Esophagus (tissue), 2 donors: Measurements from ENCODE around the gene PARL. TPM values are rescaled to one million over a fixed set of nuclear protein-coding genes. Genes with fewer than 3 reads are reported as not detected.

Experiments used
- H3K27ac ChIP-seq, 2 donors: one replicate each; pipeline ENCODE4 v1.5.1; 2013; ENCODE audit warnings: low read depth in 2 of 2, mild to moderate bottlenecking in 2 of 2, inconsistent platforms in 1 of 2, low read length in 1 of 2, moderate library complexity in 1 of 2
- H3K27me3 ChIP-seq, 2 donors: one replicate each; pipeline ENCODE4 v1.6.1; 2013; ENCODE audit warnings: low read length in 2 of 2, control low read depth in 1 of 2, mild to moderate bottlenecking in 1 of 2; ENCODE audit not compliant: insufficient read depth in 2 of 2, control insufficient read depth in 1 of 2
- H3K36me3 ChIP-seq, 2 donors: one replicate each; pipeline ENCODE4 v1.6.1; 2013; ENCODE audit warnings: low read length in 1 of 2; ENCODE audit not compliant: control insufficient read depth in 2 of 2, insufficient read depth in 2 of 2
- H3K4me1 ChIP-seq, 2 donors: one replicate each; pipeline ENCODE4 v1.6.1; 2013; ENCODE audit warnings: low read length in 1 of 2; ENCODE audit not compliant: control insufficient read depth in 2 of 2, insufficient read depth in 2 of 2
- H3K4me3 ChIP-seq, 2 donors: one replicate each; pipeline ENCODE4 v1.5.1; 2013; ENCODE audit warnings: low read length in 2 of 2, mild to moderate bottlenecking in 2 of 2, low read depth in 1 of 2, moderate library complexity in 1 of 2
- H3K9me3 ChIP-seq, 2 donors: one replicate each; pipeline ENCODE4 v1.6.1; 2013; ENCODE audit warnings: mild to moderate bottlenecking in 2 of 2, low read depth in 1 of 2, low read length in 1 of 2, moderate library complexity in 1 of 2; ENCODE audit not compliant: control insufficient read depth in 2 of 2, insufficient read depth in 1 of 2
- WGBS, 2 donors: extraction: QIAGEN DNeasy Blood & Tissue Kit; methylation state at CpG; one replicate each; pipeline ENCODE4 v1.1.7; 2013; 5-methylcytosine and 5-hydroxymethylcytosine counted together
- polyA plus RNA-seq, 2 donors: library from polyadenylated mRNA; stranded (reverse); fragments of 200-250 nt; gene quantifications; one replicate each; pipeline ENCODE4 v1.2.3, GENCODE V29; 2013
- donor health status: healthy with polysubstance abuse.
- donor health status: Bipolar disorder and iron deficiency.

Gene PARL
- polyA plus RNA-seq, 2 donors: 45.8 to 59.6 TPM

GRCh38 chr3:183920416-183920815 is 35.7 kb upstream of the PARL start:
- H3K4me1 ChIP-seq: peaks cover 0 to 5% of the 10 kb centered on the region in 2 donors
- H3K9me3 ChIP-seq: peaks cover 0 to 3% of the 10 kb centered on the region in 2 donors
- H3K36me3 ChIP-seq: peaks cover 13 to 25% of the 10 kb centered on the region in 2 donors
- no peaks in the 10 kb centered on the region for H3K27me3 ChIP-seq
- WGBS, 2 donors: 92 to 94% methylated on average over 14 of the region's 14 CpGs
- H3K4me3 ChIP-seq: no peak overlapping the region
- H3K27ac ChIP-seq: no peak overlapping the region

GRCh38 chr3:183918178-183918577 is 33.5 kb upstream of the PARL start:
- peaks cover 0 to 3% of the 10 kb centered on the region in 2 donors for H3K9me3 ChIP-seq
- peak overlapping the region in 1 of 2 donors; percentile 13 for H3K27ac ChIP-seq
- no peak overlapping the region for H3K4me3 ChIP-seq
- H3K36me3 ChIP-seq: peaks cover 13 to 20% of the 10 kb centered on the region in 2 donors
- WGBS, 2 donors: 86% methylated on average over 2 of the region's 2 CpGs
- H3K27me3 ChIP-seq: no peaks in the 10 kb centered on the region
- H3K4me1 ChIP-seq: peaks cover 0 to 3% of the 10 kb centered on the region in 2 donors

GRCh38 chr3:183917776-183918175 is 33.1 kb upstream of the PARL start:
- Histone ChIP-seq H3K9me3 (peaks cover 0 to 3% of the 10 kb centered on the region in 2 donors), H3K36me3 (peaks cover 13 to 19% of the 10 kb centered on the region in 2 donors), H3K4me1 (peaks cover 0 to 3% of the 10 kb centered on the region in 2 donors), H3K27ac (peak overlapping the region in 1 of 2 donors; percentile 13), H3K27me3 (no peaks in the 10 kb centered on the region), H3K4me3 (no peak overlapping the region)
- WGBS, 2 donors: 88 to 90% methylated on average over 4 of the region's 4 CpGs

- Histone ChIP-seq H3K36me3 (peaks cover 2 to 4% of the 10 kb centered on the region in 2 donors), H3K9me3 (peaks cover 0 to 3% of the 10 kb centered on the region in 2 donors), H3K27ac (peak overlapping the region in 1 of 2 donors; percentile 93), H3K4me3 (no peak overlapping the region), H3K4me1 (peaks cover 0 to 3% of the 10 kb centered on the region in 2 donors), H3K27me3 (no peaks in the 10 kb centered on the region)
- WGBS, 2 donors: 87 to 88% methylated on average over 5 of the region's 5 CpGs
These were observed 30.2 kb upstream of the PARL start for GRCh38 chr3:183914856-183915255.

GRCh38 chr3:183913580-183913920 is 28.9 kb upstream of the PARL start:
- Histone ChIP-seq H3K27ac (peak overlapping the region; percentile 38 to 79), H3K4me3 (no peak overlapping the region), H3K27me3 (no peaks in the 10 kb centered on the region), H3K36me3 (peaks cover 0 to 1% of the 10 kb centered on the region in 2 donors), H3K4me1 (peaks cover 0 to 3% of the 10 kb centered on the region in 2 donors), H3K9me3 (no peaks in the 10 kb centered on the region)
- 62 to 87% methylated on average over 8 to 9 of the region's 9 CpGs for WGBS, 2 donors

GRCh38 chr3:183912895-183913579 is 28.4 kb upstream of the PARL start:
- Histone ChIP-seq H3K9me3 (no peaks in the 10 kb centered on the region), H3K36me3 (no peaks in the 10 kb centered on the region), H3K27ac (peak overlapping the region; percentile 38 to 79), H3K4me3 (no peak overlapping the region), H3K27me3 (no peaks in the 10 kb centered on the region), H3K4me1 (peaks cover 0 to 3% of the 10 kb centered on the region in 2 donors)
- WGBS, 2 donors: 68 to 70% methylated on average over 10 of the region's 10 CpGs

GRCh38 chr3:183911763-183912506 is 27.3 kb upstream of the PARL start:
- H3K27me3 ChIP-seq: no peaks in the 10 kb centered on the region
- 84 to 87% methylated on average over 8 of the region's 8 CpGs for WGBS, 2 donors
- no peak overlapping the region for H3K4me3 ChIP-seq
- H3K4me1 ChIP-seq: peaks cover 0 to 3% of the 10 kb centered on the region in 2 donors
- no peak overlapping the region for H3K27ac ChIP-seq
- no peaks in the 10 kb centered on the region for H3K36me3 ChIP-seq
- H3K9me3 ChIP-seq: no peaks in the 10 kb centered on the region

GRCh38 chr3:183911087-183911486 is 26.4 kb upstream of the PARL start:
- H3K36me3 ChIP-seq: no peaks in the 10 kb centered on the region
- no peaks in the 10 kb centered on the region for H3K9me3 ChIP-seq
- no peak overlapping the region for H3K27ac ChIP-seq
- 74 to 82% methylated on average over 6 of the region's 6 CpGs for WGBS, 2 donors
- peaks cover 0 to 3% of the 10 kb centered on the region in 2 donors for H3K4me1 ChIP-seq
- H3K27me3 ChIP-seq: no peaks in the 10 kb centered on the region
- H3K4me3 ChIP-seq: no peak overlapping the region

- Histone ChIP-seq H3K9me3 (no peaks in the 10 kb centered on the region), H3K4me1 (peaks cover 0 to 5% of the 10 kb centered on the region in 2 donors), H3K4me3 (no peak overlapping the region), H3K27me3 (no peaks in the 10 kb centered on the region), H3K27ac (no peak overlapping the region), H3K36me3 (no peaks in the 10 kb centered on the region)
- 82 to 87% methylated on average over 14 of the region's 14 CpGs for whole genome bisulfite sequencing, 2 donors
These were observed 24.4 kb upstream of the PARL start for GRCh38 chr3:183909030-183909600.
